ENCODE results near the gene PRAMEF18.

- TF ChIP-seq ZNF565 (CRISPR knock-in tag; conservative IDR thresholded peaks at IDR 0.05; ENCODE audit: low read depth) (no peak), RARB (CRISPR knock-in tag; IDR thresholded peaks at IDR 0.05) (no peak), POU6F1 (CRISPR knock-in tag; IDR thresholded peaks at IDR 0.05; ENCODE audit: borderline replicate concordance, low read depth) (no peak), SNAI2 (CRISPR knock-in tag; IDR thresholded peaks at IDR 0.05) (no peak), ARNTL (CRISPR knock-in tag; IDR thresholded peaks at IDR 0.05; ENCODE audit: borderline replicate concordance, low read depth) (no peak), GLIS3 (CRISPR knock-in tag; IDR thresholded peaks at IDR 0.05) (no peak), ZNF8 (CRISPR knock-in tag; IDR thresholded peaks at IDR 0.05) (no peak), TOX (CRISPR knock-in tag; IDR thresholded peaks at IDR 0.05; ENCODE audit: borderline replicate concordance) (no peak), PPARA (CRISPR knock-in tag; IDR thresholded peaks at IDR 0.05; ENCODE audit: borderline replicate concordance) (no peak)
- TF ChIP-seq, protein P1, sequence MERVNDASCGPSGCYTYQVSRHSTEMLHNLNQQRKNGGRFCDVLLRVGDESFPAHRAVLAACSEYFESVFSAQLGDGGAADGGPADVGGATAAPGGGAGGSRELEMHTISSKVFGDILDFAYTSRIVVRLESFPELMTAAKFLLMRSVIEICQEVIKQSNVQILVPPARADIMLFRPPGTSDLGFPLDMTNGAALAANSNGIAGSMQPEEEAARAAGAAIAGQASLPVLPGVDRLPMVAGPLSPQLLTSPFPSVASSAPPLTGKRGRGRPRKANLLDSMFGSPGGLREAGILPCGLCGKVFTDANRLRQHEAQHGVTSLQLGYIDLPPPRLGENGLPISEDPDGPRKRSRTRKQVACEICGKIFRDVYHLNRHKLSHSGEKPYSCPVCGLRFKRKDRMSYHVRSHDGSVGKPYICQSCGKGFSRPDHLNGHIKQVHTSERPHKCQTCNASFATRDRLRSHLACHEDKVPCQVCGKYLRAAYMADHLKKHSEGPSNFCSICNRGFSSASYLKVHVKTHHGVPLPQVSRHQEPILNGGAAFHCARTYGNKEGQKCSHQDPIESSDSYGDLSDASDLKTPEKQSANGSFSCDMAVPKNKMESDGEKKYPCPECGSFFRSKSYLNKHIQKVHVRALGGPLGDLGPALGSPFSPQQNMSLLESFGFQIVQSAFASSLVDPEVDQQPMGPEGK (CRISPR knock-in tag; IDR thresholded peaks at IDR 0.05; ENCODE audit: borderline replicate concordance), result no peak
- TF ChIP-seq, protein P2, sequence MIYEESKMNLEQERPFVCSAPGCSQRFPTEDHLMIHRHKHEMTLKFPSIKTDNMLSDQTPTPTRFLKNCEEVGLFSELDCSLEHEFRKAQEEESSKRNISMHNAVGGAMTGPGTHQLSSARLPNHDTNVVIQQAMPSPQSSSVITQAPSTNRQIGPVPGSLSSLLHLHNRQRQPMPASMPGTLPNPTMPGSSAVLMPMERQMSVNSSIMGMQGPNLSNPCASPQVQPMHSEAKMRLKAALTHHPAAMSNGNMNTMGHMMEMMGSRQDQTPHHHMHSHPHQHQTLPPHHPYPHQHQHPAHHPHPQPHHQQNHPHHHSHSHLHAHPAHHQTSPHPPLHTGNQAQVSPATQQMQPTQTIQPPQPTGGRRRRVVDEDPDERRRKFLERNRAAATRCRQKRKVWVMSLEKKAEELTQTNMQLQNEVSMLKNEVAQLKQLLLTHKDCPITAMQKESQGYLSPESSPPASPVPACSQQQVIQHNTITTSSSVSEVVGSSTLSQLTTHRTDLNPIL (CRISPR knock-in tag; IDR thresholded peaks at IDR 0.05; ENCODE audit: low read depth), result no peak
These were observed 1.4 kb downstream of the PRAMEF18 start for GRCh38 chr1:13224480-13225060.

All from SK-N-SH treated with all-trans-retinoic acid at 6 μM for 48 hours (cell line).